HepG2 (cell line): Measurements from ENCODE around the gene HOPX. TPM values are rescaled to one million over a fixed set of nuclear protein-coding genes. Genes with fewer than 3 reads are reported as not detected.

Experiments used
- ATAC-seq: fragments of 200-7000 bp; cut with Tn5 transposase; 3 replicates; pipeline ENCODE4 v1.9.1; 2020; ENCODE audit warnings: mild to moderate bottlenecking, moderate library complexity
- BruUV-seq: library from RNA; stranded (reverse); fragments of 400-500 nt; replicated peaks from 2 replicates; lab custom pipeline; 2021; lab: Mats Ljungman, UMichigan
- CTCF ChIA-PET: fragments of 300-600 bp; formaldehyde crosslinking; extraction: SDS; loops from one replicate; lab custom pipeline; 2021; ENCODE audit warnings: low total read pairs, inconsistent platforms, low intra/inter-chr PET ratio; lab: Yijun Ruan, JAX
- POLR2A ChIA-PET: fragments of 350-600 bp; sonication (Branson Sonifier 250); formaldehyde crosslinking; loops from one replicate; lab custom pipeline; 2020; ENCODE audit warnings: antibody characterized with exemption, inconsistent platforms; lab: Yijun Ruan, JAX
- DNase-seq: peaks from one replicate; pipeline ENCODE4 v3.0.0-alpha.2; 2015; ENCODE audit warnings: low spot score
- FAIRE-seq: peaks from 3 replicates; lab custom pipeline; 2011; peaks lifted over from hg19 to GRCh38; lab: Jason Lieb, UNC
- H2AFZ ChIP-seq: one replicate; pipeline ENCODE4 v1.6.1; 2011; ENCODE audit warnings: low read length, inconsistent platforms
- H3K27ac ChIP-seq: fragments of 300-600 bp; 3 replicates; pipeline ENCODE4 v1.8.0; 2011; ENCODE audit warnings: mixed run types, mild to moderate bottlenecking, mixed read lengths, low read length, inconsistent platforms; ENCODE audit not compliant: insufficient read depth; ENCODE audit errors: extremely low read length
- H3K27me3 ChIP-seq, 2 experiments: fragments of 200-600 bp in 1 of 2; 2 replicates in 1 of 2; 3 replicates in 1 of 2; pipeline versions ENCODE4 v1.6.0 to v1.8.0; 2011; ENCODE audit warnings: low read length in 2 of 2, mild to moderate bottlenecking in 2 of 2, moderate library complexity in 2 of 2, inconsistent platforms in 1 of 2; ENCODE audit not compliant: insufficient read depth in 2 of 2, control insufficient read depth in 1 of 2
- H3K36me3 ChIP-seq, 2 experiments: fragments of 200-600 bp in 1 of 2; replicated peaks in 1 of 2; 2 replicates in 1 of 2; 3 replicates in 1 of 2; pipeline versions ENCODE4 v1.5.1 to v1.8.0; 2011; ENCODE audit warnings: low read length in 2 of 2, inconsistent platforms in 1 of 2; ENCODE audit not compliant: insufficient read depth in 2 of 2, control insufficient read depth in 1 of 2
- H3K4me1 ChIP-seq: 2 replicates; pipeline ENCODE4 v1.5.1; 2012; ENCODE audit warnings: low read length, inconsistent platforms; ENCODE audit not compliant: insufficient read depth
- H3K4me2 ChIP-seq: 2 replicates; pipeline ENCODE4 v1.6.0; 2011; ENCODE audit warnings: low read depth, low read length, inconsistent platforms
- H3K4me3 ChIP-seq, 3 experiments: fragments of 200-600 bp in 1 of 3; sonication (generic), shearing (Covaris generic) in 1 of 3; replicated peaks in 1 of 3; 2 replicates each; pipeline ENCODE4 v1.5.1; 2011 to 2016; ENCODE audit warnings: low read length in 3 of 3, inconsistent platforms in 2 of 3, low read depth in 2 of 3, mild to moderate bottlenecking in 2 of 3, control low read depth in 1 of 3, mixed read lengths in 1 of 3; ENCODE audit not compliant: insufficient read depth in 1 of 3
- H3K79me2 ChIP-seq: one replicate; pipeline ENCODE4 v1.6.1; 2011; ENCODE audit warnings: low read length, inconsistent platforms; ENCODE audit not compliant: insufficient read depth
- H3K9ac ChIP-seq: 2 replicates; pipeline ENCODE4 v1.6.0; 2011; ENCODE audit warnings: mild to moderate bottlenecking, low read depth, low read length, inconsistent platforms; ENCODE audit not compliant: insufficient read depth
- H3K9me3 ChIP-seq: 2 replicates; pipeline ENCODE4 v1.5.1; 2012; ENCODE audit warnings: mild to moderate bottlenecking, low read length
- H4K20me1 ChIP-seq: 2 replicates; pipeline ENCODE4 v1.6.0; 2011; ENCODE audit warnings: inconsistent platforms, mild to moderate bottlenecking, low read length, moderate library complexity; ENCODE audit not compliant: insufficient read depth
- HHEX ChIP-seq: IDR thresholded peaks from 2 replicates; pipeline ENCODE4 v1.6.1; 2016; ENCODE audit warnings: control low read depth
- HNF4A ChIP-seq: sonication (generic); formaldehyde crosslinking; IDR thresholded peaks from 2 replicates; pipeline ENCODE4 v1.4.0; 2020; ENCODE audit warnings: missing genetic modification reagents
- JUND ChIP-seq: sonication (generic); formaldehyde crosslinking; IDR thresholded peaks from 2 replicates; pipeline ENCODE4 v1.8.0; 2022; ENCODE audit warnings: mild to moderate bottlenecking, missing genetic modification reagents
- MTA3 ChIP-seq: sonication (generic); formaldehyde crosslinking; IDR thresholded peaks from 2 replicates; pipeline ENCODE4 v1.4.0; 2020; ENCODE audit warnings: missing genetic modification reagents
- MXD4 ChIP-seq: IDR thresholded peaks from 2 replicates; pipeline ENCODE4 v1.6.1; 2016; ENCODE audit warnings: mild to moderate bottlenecking, missing biosample characterization, missing genetic modification reagents
- RBAK ChIP-seq: sonication (generic); formaldehyde crosslinking; IDR thresholded peaks from 2 replicates; pipeline ENCODE4 v1.5.1; 2020; ENCODE audit warnings: mild to moderate bottlenecking, missing genetic modification reagents
- SALL2 ChIP-seq: sonication (generic); formaldehyde crosslinking; IDR thresholded peaks from 2 replicates; pipeline ENCODE4 v1.8.1; 2023; ENCODE audit warnings: mild to moderate bottlenecking, missing genetic modification reagents, inconsistent platforms
- SP140L ChIP-seq: sonication (generic); formaldehyde crosslinking; IDR thresholded peaks from 2 replicates; pipeline ENCODE4 v1.4.0; 2020; ENCODE audit warnings: missing genetic modification reagents, borderline replicate concordance
- YY1 ChIP-seq: IDR thresholded peaks from 2 replicates; pipeline ENCODE4 v1.6.1; 2011; ENCODE audit warnings: low read length, low read depth, moderate library complexity, mild to moderate bottlenecking; ENCODE audit not compliant: insufficient read depth, insufficient replicate concordance
- ZMYM2 ChIP-seq: sonication (generic); formaldehyde crosslinking; IDR thresholded peaks from 2 replicates; pipeline ENCODE4 v1.8.0; 2022; ENCODE audit warnings: mild to moderate bottlenecking, missing genetic modification reagents
- ZNF232 ChIP-seq: sonication (generic); formaldehyde crosslinking; IDR thresholded peaks from 2 replicates; pipeline ENCODE4 v1.4.0; 2020; ENCODE audit warnings: missing genetic modification reagents, borderline replicate concordance
- ZNF432 ChIP-seq: sonication (generic); formaldehyde crosslinking; IDR thresholded peaks from 2 replicates; pipeline ENCODE4 v1.5.0; 2020; ENCODE audit warnings: missing genetic modification reagents, mild to moderate bottlenecking, borderline replicate concordance
- ZNF766 ChIP-seq: sonication (generic); formaldehyde crosslinking; IDR thresholded peaks from 2 replicates; pipeline ENCODE4 v1.5.0; 2020; ENCODE audit warnings: missing genetic modification reagents, borderline replicate concordance
- ZNF780A ChIP-seq: sonication (generic); formaldehyde crosslinking; IDR thresholded peaks from 2 replicates; pipeline ENCODE4 v1.8.0; 2022; ENCODE audit warnings: mild to moderate bottlenecking, missing genetic modification reagents, moderate library complexity
- WGBS: methylation state at CpG from one replicate; pipeline ENCODE4 v1.1.6; 2017; ENCODE audit warnings: low lambda C conversion rate; 5-methylcytosine and 5-hydroxymethylcytosine counted together
- in situ Hi-C: cut with HindIII; loops from 2 replicates; pipeline ENCODE4 v1.10.0; 2017; ENCODE audit warnings: low pct_unique_long_range_greater_than_20kb; ENCODE audit not compliant: extremely low pct_ligation_motif_present
- intact Hi-C: fragments of 100-400 bp; cut with micrococcal nuclease; formaldehyde crosslinking; loops from one replicate; pipeline ENCODE4 v1.10.0; 2022; ENCODE audit not compliant: unreplicated experiment
- polyA plus RNA-seq, 8 experiments: library from polyadenylated mRNA; depleted of rRNA in 3 of 8; stranded (reverse) in 7 of 8; unstranded in 1 of 8; fragments of >200 nt; fragmentation: Illumina TruSeq in 4 of 8; extraction: Trizol in 4 of 8; gene quantifications; 2 replicates each; pipeline versions ENCODE4 v1.2.1 to v1.2.3, GENCODE V29; 2011 to 2016; ENCODE audit warnings: low read depth in 4 of 8, missing spikeins in 1 of 8, mixed read lengths in 1 of 8; ENCODE audit not compliant: insufficient read depth in 1 of 8
- total RNA-seq, 5 experiments: library from RNA; depleted of rRNA; stranded (reverse); fragments of >200 nt; fragmentation: Illumina TruSeq; extraction: Trizol; gene quantifications; 2 replicates each; pipeline ENCODE4 v1.2.3, GENCODE V29; 2016; ENCODE audit warnings: low read depth in 1 of 5
- TF ChIP-seq, protein P1 (sequence below): sonication (generic); formaldehyde crosslinking; conservative IDR thresholded peaks from 2 replicates; pipeline ENCODE4 v1.8.0; 2022; ENCODE audit warnings: low read depth, missing genetic modification reagents
- TF ChIP-seq, protein P2 (sequence below): sonication (generic); formaldehyde crosslinking; IDR thresholded peaks from 2 replicates; pipeline ENCODE4 v1.8.0; 2022; ENCODE audit warnings: missing genetic modification reagents, mild to moderate bottlenecking, borderline replicate concordance
- TF ChIP-seq, protein P3 (sequence below): sonication (generic); formaldehyde crosslinking; IDR thresholded peaks from 2 replicates; pipeline ENCODE4 v1.4.0; 2020; ENCODE audit warnings: missing genetic modification reagents

The HOPX gene
- total and polyA plus RNA-seq, 2 of the 13 experiments (the other 11 are each of a cell fraction or from before 2014, with no cell fraction given) = not detected

DNA sequence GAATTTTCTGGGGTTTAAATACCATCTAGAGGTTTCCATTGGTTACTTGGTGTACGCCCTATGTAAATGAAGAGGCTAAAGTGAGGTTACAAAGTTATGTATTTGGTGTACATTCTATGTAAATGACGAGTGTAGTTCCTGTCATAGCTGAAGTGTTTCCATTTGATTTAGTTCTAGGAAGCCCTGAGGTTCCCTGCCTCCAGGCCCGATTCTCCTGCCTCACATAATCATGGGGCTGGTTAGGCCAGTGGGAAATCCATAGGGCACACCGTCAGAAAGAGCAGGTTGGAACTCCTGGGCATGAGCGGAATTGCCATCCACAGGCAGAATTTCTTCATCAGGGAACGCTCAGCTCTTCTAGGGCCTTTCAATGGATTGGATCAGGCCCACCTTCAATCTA, 24.2 kb upstream of the HOPX start:
- no peaks in the 10 kb centered on the region for H3K4me1 ChIP-seq
- CTCF ChIA-PET = no interaction called here
- H3K9ac ChIP-seq = no peak overlapping the region
- no peak overlapping the region for H3K4me3 ChIP-seq
- no peak for TF ChIP-seq RBAK
- TF ChIP-seq ZNF780A = no peak
- TF ChIP-seq HHEX = no peak
- TF ChIP-seq, protein P1, sequence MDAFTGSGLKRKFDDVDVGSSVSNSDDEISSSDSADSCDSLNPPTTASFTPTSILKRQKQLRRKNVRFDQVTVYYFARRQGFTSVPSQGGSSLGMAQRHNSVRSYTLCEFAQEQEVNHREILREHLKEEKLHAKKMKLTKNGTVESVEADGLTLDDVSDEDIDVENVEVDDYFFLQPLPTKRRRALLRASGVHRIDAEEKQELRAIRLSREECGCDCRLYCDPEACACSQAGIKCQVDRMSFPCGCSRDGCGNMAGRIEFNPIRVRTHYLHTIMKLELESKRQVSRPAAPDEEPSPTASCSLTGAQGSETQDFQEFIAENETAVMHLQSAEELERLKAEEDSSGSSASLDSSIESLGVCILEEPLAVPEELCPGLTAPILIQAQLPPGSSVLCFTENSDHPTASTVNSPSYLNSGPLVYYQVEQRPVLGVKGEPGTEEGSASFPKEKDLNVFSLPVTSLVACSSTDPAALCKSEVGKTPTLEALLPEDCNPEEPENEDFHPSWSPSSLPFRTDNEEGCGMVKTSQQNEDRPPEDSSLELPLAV (CRISPR knock-in tag) = no peak
- no peak for TF ChIP-seq SP140L (CRISPR knock-in tag)
- no peak for TF ChIP-seq JUND (CRISPR knock-in tag)
- no peak for TF ChIP-seq ZMYM2 (CRISPR knock-in tag)
- TF ChIP-seq ZNF432 (CRISPR knock-in tag) = no peak
- TF ChIP-seq MTA3 (CRISPR knock-in tag) = no peak
- TF ChIP-seq, protein P2, sequence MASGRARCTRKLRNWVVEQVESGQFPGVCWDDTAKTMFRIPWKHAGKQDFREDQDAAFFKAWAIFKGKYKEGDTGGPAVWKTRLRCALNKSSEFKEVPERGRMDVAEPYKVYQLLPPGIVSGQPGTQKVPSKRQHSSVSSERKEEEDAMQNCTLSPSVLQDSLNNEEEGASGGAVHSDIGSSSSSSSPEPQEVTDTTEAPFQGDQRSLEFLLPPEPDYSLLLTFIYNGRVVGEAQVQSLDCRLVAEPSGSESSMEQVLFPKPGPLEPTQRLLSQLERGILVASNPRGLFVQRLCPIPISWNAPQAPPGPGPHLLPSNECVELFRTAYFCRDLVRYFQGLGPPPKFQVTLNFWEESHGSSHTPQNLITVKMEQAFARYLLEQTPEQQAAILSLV (CRISPR knock-in tag) = no peak
- TF ChIP-seq MXD4 = no peak
- TF ChIP-seq, protein P3, sequence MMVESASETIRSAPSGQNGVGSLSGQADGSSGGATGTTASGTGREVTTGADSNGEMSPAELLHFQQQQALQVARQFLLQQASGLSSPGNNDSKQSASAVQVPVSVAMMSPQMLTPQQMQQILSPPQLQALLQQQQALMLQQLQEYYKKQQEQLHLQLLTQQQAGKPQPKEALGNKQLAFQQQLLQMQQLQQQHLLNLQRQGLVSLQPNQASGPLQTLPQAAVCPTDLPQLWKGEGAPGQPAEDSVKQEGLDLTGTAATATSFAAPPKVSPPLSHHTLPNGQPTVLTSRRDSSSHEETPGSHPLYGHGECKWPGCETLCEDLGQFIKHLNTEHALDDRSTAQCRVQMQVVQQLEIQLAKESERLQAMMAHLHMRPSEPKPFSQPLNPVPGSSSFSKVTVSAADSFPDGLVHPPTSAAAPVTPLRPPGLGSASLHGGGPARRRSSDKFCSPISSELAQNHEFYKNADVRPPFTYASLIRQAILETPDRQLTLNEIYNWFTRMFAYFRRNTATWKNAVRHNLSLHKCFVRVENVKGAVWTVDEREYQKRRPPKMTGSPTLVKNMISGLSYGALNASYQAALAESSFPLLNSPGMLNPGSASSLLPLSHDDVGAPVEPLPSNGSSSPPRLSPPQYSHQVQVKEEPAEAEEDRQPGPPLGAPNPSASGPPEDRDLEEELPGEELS (CRISPR knock-in tag) = no peak
- no peak for TF ChIP-seq SALL2 (CRISPR knock-in tag)
- no peak for TF ChIP-seq ZNF766 (CRISPR knock-in tag)
- no peak for TF ChIP-seq HNF4A (CRISPR knock-in tag)
- TF ChIP-seq YY1 = no peak
- TF ChIP-seq ZNF232 (CRISPR knock-in tag) = no peak
- TF ChIP-seq, all 625 proteins: peak for 0
- no peak overlapping the region for H3K27ac ChIP-seq
- no peak overlapping the region for H3K4me2 ChIP-seq
- ATAC-seq (no peak), DNase-seq (no peak), FAIRE-seq (no peak)
- in situ Hi-C loops = no loop called here
- POLR2A ChIA-PET = no interaction called here
- H3K36me3 ChIP-seq = no peaks in the 10 kb centered on the region
- peaks cover 0 to 12% of the 10 kb centered on the region in 2 experiments; a peak in 1 of 5 replicates for H3K27me3 ChIP-seq
- WGBS = 20% methylated on average over 5 of the region's 6 CpGs
- intact Hi-C loops = no loop called here
- H4K20me1 ChIP-seq = no peaks in the 10 kb centered on the region
- no TSS peak for BruUV-seq
- H3K9me3 ChIP-seq = no peaks in the 10 kb centered on the region
- no peaks in the 10 kb centered on the region for H3K79me2 ChIP-seq
- H2AFZ ChIP-seq = no peak overlapping the region
